Neuronal stem cell (in vitro differentiated cells): ENCODE data around the gene IGSF21.

Experiments used
- DNase-seq: peaks from one replicate; pipeline ENCODE4 v3.0.0-alpha.2; 2013; ENCODE audit warnings: low spot score
- H2AFZ ChIP-seq: one replicate; pipeline ENCODE4 v1.6.1; 2013; ENCODE audit warnings: mild to moderate bottlenecking, low read length, inconsistent platforms
- H2AK5ac ChIP-seq: 2 replicates; pipeline ENCODE4 v1.6.1; 2013; ENCODE audit warnings: low read depth, mild to moderate bottlenecking, inconsistent platforms, low read length, moderate library complexity, mixed read lengths
- H2BK120ac ChIP-seq: 2 replicates; pipeline ENCODE4 v1.6.1; 2013; ENCODE audit warnings: low read depth, mild to moderate bottlenecking, inconsistent platforms, low read length, moderate library complexity, mixed read lengths
- H2BK12ac ChIP-seq: one replicate; pipeline ENCODE4 v1.6.1; 2013; ENCODE audit warnings: low read length, inconsistent platforms
- H2BK15ac ChIP-seq: 2 replicates; pipeline ENCODE4 v1.6.1; 2013; ENCODE audit warnings: mild to moderate bottlenecking, low read length, inconsistent platforms, mixed read lengths
- H2BK5ac ChIP-seq: one replicate; pipeline ENCODE4 v1.6.1; 2013; ENCODE audit warnings: inconsistent platforms, mild to moderate bottlenecking, low read length, moderate library complexity
- H3K14ac ChIP-seq: one replicate; pipeline ENCODE4 v1.6.1; 2013; ENCODE audit warnings: low read length, inconsistent platforms
- H3K18ac ChIP-seq: 2 replicates; pipeline ENCODE4 v1.6.1; 2013; ENCODE audit warnings: low read length, inconsistent platforms
- H3K23ac ChIP-seq: 2 replicates; pipeline ENCODE4 v1.6.1; 2013; ENCODE audit warnings: low read depth, mild to moderate bottlenecking, mixed read lengths, low read length, inconsistent platforms; ENCODE audit not compliant: poor library complexity
- H3K27ac ChIP-seq: replicated peaks from 3 replicates; pipeline ENCODE4 v1.5.1; 2013; ENCODE audit warnings: low read length, inconsistent platforms
- H3K27me3 ChIP-seq, 3 experiments: 2 replicates each; pipeline ENCODE4 v1.6.1; 2013; ENCODE audit warnings: low read length in 3 of 3, mild to moderate bottlenecking in 2 of 3, inconsistent platforms in 1 of 3, low read depth in 1 of 3, mixed read lengths in 1 of 3, moderate library complexity in 1 of 3; ENCODE audit not compliant: control insufficient read depth in 3 of 3, insufficient read depth in 3 of 3
- H3K36me3 ChIP-seq, 2 donors: replicated peaks in 1 of 2; 2 replicates each; pipeline ENCODE4 v1.6.1; 2013; ENCODE audit warnings: low read length in 2 of 2; ENCODE audit not compliant: control insufficient read depth in 2 of 2, insufficient read depth in 2 of 2
- H3K4ac ChIP-seq: 2 replicates; pipeline ENCODE4 v1.6.1; 2013; ENCODE audit warnings: inconsistent platforms, mild to moderate bottlenecking, low read length, moderate library complexity
- H3K4me1 ChIP-seq, 2 donors: 1 replicate in 1 of 2; 2 replicates in 1 of 2; pipeline ENCODE4 v1.6.1; 2013; ENCODE audit warnings: low read length in 2 of 2, low read depth in 1 of 2; ENCODE audit not compliant: control insufficient read depth in 2 of 2, insufficient read depth in 1 of 2
- H3K4me2 ChIP-seq: one replicate; pipeline ENCODE4 v1.6.1; 2013; ENCODE audit warnings: mild to moderate bottlenecking, low read length, inconsistent platforms; ENCODE audit not compliant: insufficient read depth, poor library complexity, severe bottlenecking
- H3K4me3 ChIP-seq, 2 donors: 2 replicates each; pipeline ENCODE4 v1.5.1; 2013; ENCODE audit warnings: low read length in 2 of 2, mild to moderate bottlenecking in 2 of 2, inconsistent platforms in 1 of 2, moderate library complexity in 1 of 2
- H3K79me1 ChIP-seq: one replicate; pipeline ENCODE4 v1.6.1; 2013; ENCODE audit warnings: low read depth, mild to moderate bottlenecking, inconsistent platforms, low read length, moderate library complexity
- H3K9ac ChIP-seq: one replicate; pipeline ENCODE4 v1.6.1; 2013; ENCODE audit warnings: mild to moderate bottlenecking, low read depth, low read length, inconsistent platforms; ENCODE audit not compliant: poor library complexity
- H3K9me3 ChIP-seq, 2 donors: replicated peaks in 1 of 2; 2 replicates each; pipeline versions ENCODE3 to v1.6.1; 2013; ENCODE audit warnings: low read length in 2 of 2, mild to moderate bottlenecking in 2 of 2, inconsistent platforms in 1 of 2, low read depth in 1 of 2, mixed read lengths in 1 of 2, moderate library complexity in 1 of 2; ENCODE audit not compliant: control insufficient read depth in 2 of 2, insufficient read depth in 1 of 2
- H4K8ac ChIP-seq: one replicate; pipeline ENCODE4 v1.6.1; 2013; ENCODE audit warnings: low read depth, mild to moderate bottlenecking, inconsistent platforms, low read length, moderate library complexity
- H4K91ac ChIP-seq: one replicate; pipeline ENCODE4 v1.6.1; 2013; ENCODE audit warnings: low read length, low read depth, mild to moderate bottlenecking, inconsistent platforms; ENCODE audit not compliant: poor library complexity
- WGBS, 2 donors: extraction: QIAGEN DNeasy Blood & Tissue Kit; methylation state at CpG; one replicate each; pipeline ENCODE4 v1.1.7; 2013; ENCODE audit warnings: missing lambda C conversion rate in 2 of 2, mixed read lengths in 1 of 2; ENCODE audit not compliant: insufficient read length in 2 of 2, insufficient replicate concordance in 1 of 2; ENCODE audit errors: extremely low coverage in 2 of 2; 5-methylcytosine and 5-hydroxymethylcytosine counted together

Gene IGSF21

GRCh38 chr1:18283601-18284385 is 176.2 kb downstream of the IGSF21 start:
- no peak overlapping the region for H4K91ac ChIP-seq
- H3K9ac ChIP-seq, result no peak overlapping the region
- peaks cover 0 to 21% (median 2%) of the 10 kb centered on the region in 3 experiments for H3K27me3 ChIP-seq
- H3K36me3 ChIP-seq, result no peaks in the 10 kb centered on the region
- no peak for DNase-seq
- H3K4me2 ChIP-seq, result no peak overlapping the region
- H3K18ac ChIP-seq, result no peak overlapping the region
- H2BK12ac ChIP-seq, result no peak overlapping the region
- peak overlapping the region; percentile 60 for H2AK5ac ChIP-seq
- peaks cover 0 to 13% of the 10 kb centered on the region in 2 donors for H3K4me1 ChIP-seq
- no peak overlapping the region for H2BK5ac ChIP-seq
- no peak overlapping the region for H3K23ac ChIP-seq
- no peak overlapping the region for H4K8ac ChIP-seq
- no peaks in the 10 kb centered on the region for H3K9me3 ChIP-seq
- H3K27ac ChIP-seq, result no peak overlapping the region
- no peak overlapping the region for H2AFZ ChIP-seq
- H3K14ac ChIP-seq, result no peak overlapping the region
- H3K4me3 ChIP-seq, result no peak overlapping the region
- no peak overlapping the region for H3K4ac ChIP-seq
- no peak overlapping the region for H2BK15ac ChIP-seq
- H3K79me1 ChIP-seq, result no peaks in the 10 kb centered on the region
- no peak overlapping the region for H2BK120ac ChIP-seq
- WGBS, 2 donors, result no CpG with 5 or more reads among the region's 13 CpGs

GRCh38 chr1:18284805-18285537 is 177.4 kb downstream of the IGSF21 start:
- Histone ChIP-seq H2AFZ (no peak overlapping the region), H3K27me3 (peaks cover 0 to 21% (median 4%) of the 10 kb centered on the region in 3 experiments), H2BK120ac (no peak overlapping the region), H4K91ac (no peak overlapping the region), H3K4me3 (no peak overlapping the region), H3K79me1 (no peaks in the 10 kb centered on the region), H3K4me1 (peaks cover 0 to 14% of the 10 kb centered on the region in 2 donors), H2BK15ac (no peak overlapping the region), H3K18ac (no peak overlapping the region), H3K36me3 (no peaks in the 10 kb centered on the region), H3K4me2 (no peak overlapping the region), H2AK5ac (no peak overlapping the region), H2BK12ac (no peak overlapping the region), H3K14ac (no peak overlapping the region), H3K23ac (no peak overlapping the region), H3K9ac (no peak overlapping the region), H3K27ac (no peak overlapping the region), H3K4ac (no peak overlapping the region), H3K9me3 (no peaks in the 10 kb centered on the region), H2BK5ac (no peak overlapping the region), H4K8ac (no peak overlapping the region)
- no CpG with 5 or more reads among the region's 11 CpGs for WGBS, 2 donors
- DNase-seq, result no peak

GRCh38 chr1:18285538-18285924 is 177.9 kb downstream of the IGSF21 start:
- H3K14ac ChIP-seq, result no peak overlapping the region
- no peaks in the 10 kb centered on the region for H3K79me1 ChIP-seq
- no peak overlapping the region for H2AFZ ChIP-seq
- H3K27me3 ChIP-seq, result peaks cover 0 to 21% (median 6%) of the 10 kb centered on the region in 3 experiments
- H3K4ac ChIP-seq, result no peak overlapping the region
- no peak overlapping the region for H3K9ac ChIP-seq
- H2BK12ac ChIP-seq, result no peak overlapping the region
- H4K91ac ChIP-seq, result no peak overlapping the region
- no peak overlapping the region for H2BK120ac ChIP-seq
- H2BK15ac ChIP-seq, result no peak overlapping the region
- no peak for DNase-seq
- no peak overlapping the region for H3K18ac ChIP-seq
- no peak overlapping the region for H3K4me3 ChIP-seq
- no peaks in the 10 kb centered on the region for H3K9me3 ChIP-seq
- no peak overlapping the region for H3K23ac ChIP-seq
- H4K8ac ChIP-seq, result no peak overlapping the region
- H2AK5ac ChIP-seq, result no peak overlapping the region
- H2BK5ac ChIP-seq, result no peak overlapping the region
- no peaks in the 10 kb centered on the region for H3K36me3 ChIP-seq
- peaks cover 0 to 19% of the 10 kb centered on the region in 2 donors for H3K4me1 ChIP-seq
- no peak overlapping the region for H3K27ac ChIP-seq
- WGBS, 2 donors, result no CpG with 5 or more reads among the region's 7 CpGs
- H3K4me2 ChIP-seq, result no peak overlapping the region

- H3K14ac ChIP-seq, result no peak overlapping the region
- peaks cover 0 to 13% of the 10 kb centered on the region in 2 donors for H3K4me1 ChIP-seq
- no peak overlapping the region for H3K18ac ChIP-seq
- H3K9me3 ChIP-seq, result no peaks in the 10 kb centered on the region
- peak overlapping the region in 1 of 2 donors; percentile 19 for H3K4me3 ChIP-seq
- H2BK5ac ChIP-seq, result no peak overlapping the region
- peaks cover 0 to 35% (median 4%) of the 10 kb centered on the region in 3 experiments for H3K27me3 ChIP-seq
- H3K79me1 ChIP-seq, result no peaks in the 10 kb centered on the region
- DNase-seq, result no peak
- H3K36me3 ChIP-seq, result no peaks in the 10 kb centered on the region
- WGBS, 2 donors, result no CpG with 5 or more reads among the region's 7 CpGs
- H3K4ac ChIP-seq, result no peak overlapping the region
- H3K4me2 ChIP-seq, result no peak overlapping the region
- H3K23ac ChIP-seq, result no peak overlapping the region
- H3K27ac ChIP-seq, result no peak overlapping the region
- no peak overlapping the region for H2AK5ac ChIP-seq
- no peak overlapping the region for H2BK15ac ChIP-seq
- no peak overlapping the region for H4K91ac ChIP-seq
- no peak overlapping the region for H4K8ac ChIP-seq
- no peak overlapping the region for H2BK12ac ChIP-seq
- H3K9ac ChIP-seq, result no peak overlapping the region
- H2AFZ ChIP-seq, result no peak overlapping the region
- H2BK120ac ChIP-seq, result no peak overlapping the region
These were observed 181.1 kb downstream of the IGSF21 start for GRCh38 chr1:18288722-18289121.
